ENCODE measurements around the gene C1orf94.

GRCh38 chr1:34231441-34231840 lies 54.7 kb downstream of the C1orf94 start:
- TF ChIP-seq, protein P1, sequence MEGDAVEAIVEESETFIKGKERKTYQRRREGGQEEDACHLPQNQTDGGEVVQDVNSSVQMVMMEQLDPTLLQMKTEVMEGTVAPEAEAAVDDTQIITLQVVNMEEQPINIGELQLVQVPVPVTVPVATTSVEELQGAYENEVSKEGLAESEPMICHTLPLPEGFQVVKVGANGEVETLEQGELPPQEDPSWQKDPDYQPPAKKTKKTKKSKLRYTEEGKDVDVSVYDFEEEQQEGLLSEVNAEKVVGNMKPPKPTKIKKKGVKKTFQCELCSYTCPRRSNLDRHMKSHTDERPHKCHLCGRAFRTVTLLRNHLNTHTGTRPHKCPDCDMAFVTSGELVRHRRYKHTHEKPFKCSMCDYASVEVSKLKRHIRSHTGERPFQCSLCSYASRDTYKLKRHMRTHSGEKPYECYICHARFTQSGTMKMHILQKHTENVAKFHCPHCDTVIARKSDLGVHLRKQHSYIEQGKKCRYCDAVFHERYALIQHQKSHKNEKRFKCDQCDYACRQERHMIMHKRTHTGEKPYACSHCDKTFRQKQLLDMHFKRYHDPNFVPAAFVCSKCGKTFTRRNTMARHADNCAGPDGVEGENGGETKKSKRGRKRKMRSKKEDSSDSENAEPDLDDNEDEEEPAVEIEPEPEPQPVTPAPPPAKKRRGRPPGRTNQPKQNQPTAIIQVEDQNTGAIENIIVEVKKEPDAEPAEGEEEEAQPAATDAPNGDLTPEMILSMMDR (conservative IDR thresholded peaks at IDR 0.05; ENCODE audit: low read depth in 2 of 2): no peak
- TF ChIP-seq, protein P2, sequence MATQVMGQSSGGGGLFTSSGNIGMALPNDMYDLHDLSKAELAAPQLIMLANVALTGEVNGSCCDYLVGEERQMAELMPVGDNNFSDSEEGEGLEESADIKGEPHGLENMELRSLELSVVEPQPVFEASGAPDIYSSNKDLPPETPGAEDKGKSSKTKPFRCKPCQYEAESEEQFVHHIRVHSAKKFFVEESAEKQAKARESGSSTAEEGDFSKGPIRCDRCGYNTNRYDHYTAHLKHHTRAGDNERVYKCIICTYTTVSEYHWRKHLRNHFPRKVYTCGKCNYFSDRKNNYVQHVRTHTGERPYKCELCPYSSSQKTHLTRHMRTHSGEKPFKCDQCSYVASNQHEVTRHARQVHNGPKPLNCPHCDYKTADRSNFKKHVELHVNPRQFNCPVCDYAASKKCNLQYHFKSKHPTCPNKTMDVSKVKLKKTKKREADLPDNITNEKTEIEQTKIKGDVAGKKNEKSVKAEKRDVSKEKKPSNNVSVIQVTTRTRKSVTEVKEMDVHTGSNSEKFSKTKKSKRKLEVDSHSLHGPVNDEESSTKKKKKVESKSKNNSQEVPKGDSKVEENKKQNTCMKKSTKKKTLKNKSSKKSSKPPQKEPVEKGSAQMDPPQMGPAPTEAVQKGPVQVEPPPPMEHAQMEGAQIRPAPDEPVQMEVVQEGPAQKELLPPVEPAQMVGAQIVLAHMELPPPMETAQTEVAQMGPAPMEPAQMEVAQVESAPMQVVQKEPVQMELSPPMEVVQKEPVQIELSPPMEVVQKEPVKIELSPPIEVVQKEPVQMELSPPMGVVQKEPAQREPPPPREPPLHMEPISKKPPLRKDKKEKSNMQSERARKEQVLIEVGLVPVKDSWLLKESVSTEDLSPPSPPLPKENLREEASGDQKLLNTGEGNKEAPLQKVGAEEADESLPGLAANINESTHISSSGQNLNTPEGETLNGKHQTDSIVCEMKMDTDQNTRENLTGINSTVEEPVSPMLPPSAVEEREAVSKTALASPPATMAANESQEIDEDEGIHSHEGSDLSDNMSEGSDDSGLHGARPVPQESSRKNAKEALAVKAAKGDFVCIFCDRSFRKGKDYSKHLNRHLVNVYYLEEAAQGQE (IDR thresholded peaks at IDR 0.05; ENCODE audit: unreplicated experiment): no peak
- TF ChIP-seq EZH2 (IDR thresholded peaks at IDR 0.05; ENCODE audit: low read depth, unreplicated experiment) (no peak), NANOG (IDR thresholded peaks at IDR 0.05; ENCODE audit: borderline replicate concordance) (no peak), CREB1 (CRISPR knock-in tag; IDR thresholded peaks at IDR 0.05; ENCODE audit: low read depth) (no peak)

All from GM23338 (cell line).